ENCODE measurements around the gene PRSS3. TPM values are rescaled to one million over a fixed set of nuclear protein-coding genes. Genes with fewer than 3 reads are reported as not detected.
"Not testable (repeated sequence)": the region's sequence is repeated elsewhere in the genome, so short reads cannot be mapped to it uniquely, and the experiment has no call there.

PRSS3 gene
- total RNA-seq, 1 donor from 2014 or later = not detected

- no peak for DNase-seq (ENCODE audit: low spot score)
These were observed 12.8 kb upstream of the PRSS3 start for GRCh38 chr9:33782395-33783152.

GRCh38 chr9:33785914-33786313 is 9.4 kb upstream of the PRSS3 start:
- peaks cover 5% of the 10 kb centered on the region for H3K9me3 Mint-ChIP-seq (ENCODE audit: low read depth)
- H3K4me1 Mint-ChIP-seq (ENCODE audit: low read depth) = peaks cover 21% of the 10 kb centered on the region
- DNase-seq (ENCODE audit: low spot score) = no peak
- peak; percentile 51 for TF ChIP-seq CTCF (IDR thresholded peaks at IDR 0.05)
- H3K27ac Mint-ChIP-seq (ENCODE audit: unreplicated experiment) = no peak overlapping the region
- H3K4me3 Mint-ChIP-seq (ENCODE audit: unreplicated experiment) = no peak overlapping the region
- H3K36me3 Mint-ChIP-seq (ENCODE audit: low read depth) = no peaks in the 10 kb centered on the region
- H3K27me3 Mint-ChIP-seq (ENCODE audit: low read depth) = peaks cover 10% of the 10 kb centered on the region

More at GRCh38 chr9:33782395-33783152, 12.8 kb upstream of the PRSS3 start:
- TF ChIP-seq CTCF (IDR thresholded peaks at IDR 0.05) = no peak
- Mint-ChIP-seq H3K27ac (ENCODE audit: unreplicated experiment) (no peak overlapping the region), H3K4me1 (ENCODE audit: low read depth) (peaks cover 44% of the 10 kb centered on the region), H3K9me3 (ENCODE audit: low read depth) (peaks cover 12% of the 10 kb centered on the region), H3K36me3 (ENCODE audit: low read depth) (no peaks in the 10 kb centered on the region), H3K4me3 (ENCODE audit: unreplicated experiment) (no peak overlapping the region), H3K27me3 (ENCODE audit: low read depth) (peaks cover 10% of the 10 kb centered on the region)

- H3K27me3 Mint-ChIP-seq (ENCODE audit: low read depth) = peaks cover 10% of the 10 kb centered on the region
- H3K4me1 Mint-ChIP-seq (ENCODE audit: low read depth) = peaks cover 18% of the 10 kb centered on the region
- no peak overlapping the region for H3K27ac Mint-ChIP-seq (ENCODE audit: unreplicated experiment)
- H3K4me3 Mint-ChIP-seq (ENCODE audit: unreplicated experiment) = no peak overlapping the region
- TF ChIP-seq CTCF (IDR thresholded peaks at IDR 0.05) = no peak
- peaks cover 5% of the 10 kb centered on the region for H3K9me3 Mint-ChIP-seq (ENCODE audit: low read depth)
- H3K36me3 Mint-ChIP-seq (ENCODE audit: low read depth) = no peaks in the 10 kb centered on the region
- no peak for DNase-seq (ENCODE audit: low spot score)
These were observed 8.7 kb upstream of the PRSS3 start for GRCh38 chr9:33786681-33787080.

GRCh38 chr9:33787839-33788238 is 7.5 kb upstream of the PRSS3 start:
- H3K9me3 Mint-ChIP-seq (ENCODE audit: low read depth) = peaks cover 5% of the 10 kb centered on the region
- H3K4me1 Mint-ChIP-seq (ENCODE audit: low read depth) = peaks cover 7% of the 10 kb centered on the region
- no peak for DNase-seq (ENCODE audit: low spot score)
- no peak overlapping the region for H3K4me3 Mint-ChIP-seq (ENCODE audit: unreplicated experiment)
- H3K36me3 Mint-ChIP-seq (ENCODE audit: low read depth) = no peaks in the 10 kb centered on the region
- H3K27me3 Mint-ChIP-seq (ENCODE audit: low read depth) = peaks cover 10% of the 10 kb centered on the region
- TF ChIP-seq CTCF (IDR thresholded peaks at IDR 0.05) = no peak
- H3K27ac Mint-ChIP-seq (ENCODE audit: unreplicated experiment) = no peak overlapping the region

GRCh38 chr9:33789429-33789828 is 5.9 kb upstream of the PRSS3 start:
- H3K27ac Mint-ChIP-seq (ENCODE audit: unreplicated experiment); H3K4me1 Mint-ChIP-seq (ENCODE audit: low read depth); H3K9me3 Mint-ChIP-seq (ENCODE audit: low read depth); H3K4me3 Mint-ChIP-seq (ENCODE audit: unreplicated experiment); DNase-seq (ENCODE audit: low spot score); H3K36me3 Mint-ChIP-seq (ENCODE audit: low read depth): not testable (repeated sequence)
- peaks cover 10% of the 10 kb centered on the region for H3K27me3 Mint-ChIP-seq (ENCODE audit: low read depth)

GRCh38 chr9:33791117-33791516 is 4.2 kb upstream of the PRSS3 start:
- Mint-ChIP-seq H3K27me3 (ENCODE audit: low read depth) (peaks cover 9% of the 10 kb centered on the region), H3K9me3 (ENCODE audit: low read depth) (no peaks in the 10 kb centered on the region), H3K36me3 (ENCODE audit: low read depth) (no peaks in the 10 kb centered on the region), H3K4me3 (ENCODE audit: unreplicated experiment) (no peak overlapping the region), H3K4me1 (ENCODE audit: low read depth) (peaks cover 3% of the 10 kb centered on the region), H3K27ac (ENCODE audit: unreplicated experiment) (no peak overlapping the region)
- TF ChIP-seq CTCF (IDR thresholded peaks at IDR 0.05) = no peak
- DNase-seq (ENCODE audit: low spot score) = no peak

GRCh38 chr9:33793496-33793895 is 1.9 kb upstream of the PRSS3 start:
- not testable (repeated sequence) for H3K9me3 Mint-ChIP-seq (ENCODE audit: low read depth); DNase-seq (ENCODE audit: low spot score); H3K4me1 Mint-ChIP-seq (ENCODE audit: low read depth); H3K4me3 Mint-ChIP-seq (ENCODE audit: unreplicated experiment); H3K36me3 Mint-ChIP-seq (ENCODE audit: low read depth); H3K27ac Mint-ChIP-seq (ENCODE audit: unreplicated experiment)
- peaks cover 14% of the 10 kb centered on the region for H3K27me3 Mint-ChIP-seq (ENCODE audit: low read depth)

Data from chondrocyte (in vitro differentiated cells).